Smooth muscle cell (in vitro differentiated cells): Measurements from ENCODE around the gene DNAJB11. TPM values are rescaled to one million over a fixed set of nuclear protein-coding genes. Genes with fewer than 3 reads are reported as not detected.
A peak's percentile ranks its signal among the peaks of the same experiment; 100 is the strongest.

Experiments
- DNase-seq: peaks from one replicate; lab custom pipeline; 2025; ENCODE audit not compliant: unreplicated experiment; lab: John Stamatoyannopoulos, UW
- H2AFZ ChIP-seq: fragments of 200-600 bp; sonication (generic); 2 replicates; pipeline ENCODE4 v1.6.0; 2016; ENCODE audit warnings: antibody characterized with exemption, low read depth, mild to moderate bottlenecking
- H3F3A ChIP-seq: fragments of 200-600 bp; sonication (generic); 2 replicates; pipeline ENCODE4 v1.6.0; 2017; ENCODE audit warnings: antibody characterized with exemption, low read depth
- H3K27ac ChIP-seq: fragments of 200-600 bp; sonication (generic); 2 replicates; pipeline ENCODE4 v1.5.1; 2016; ENCODE audit warnings: low read depth, mild to moderate bottlenecking
- H3K27me3 ChIP-seq: fragments of 200-600 bp; sonication (generic); 2 replicates; pipeline ENCODE4 v1.6.1; 2016; ENCODE audit warnings: low read depth, mild to moderate bottlenecking
- H3K36me3 ChIP-seq: fragments of 200-600 bp; sonication (generic); 2 replicates; pipeline ENCODE4 v1.5.1; 2016; ENCODE audit warnings: low read depth
- H3K4me1 ChIP-seq: fragments of 200-600 bp; sonication (generic); 2 replicates; pipeline ENCODE4 v1.5.1; 2016; ENCODE audit warnings: low read depth
- H3K4me2 ChIP-seq: fragments of 200-600 bp; sonication (generic); 2 replicates; pipeline ENCODE4 v1.6.0; 2016; ENCODE audit warnings: mild to moderate bottlenecking
- H3K4me3 ChIP-seq: fragments of 200-600 bp; sonication (generic); 2 replicates; pipeline ENCODE4 v1.5.1; 2016; ENCODE audit warnings: mild to moderate bottlenecking
- H3K79me2 ChIP-seq: fragments of 200-600 bp; sonication (generic); 2 replicates; pipeline ENCODE4 v1.6.0; 2016; ENCODE audit warnings: low read depth, mild to moderate bottlenecking
- H3K9ac ChIP-seq: fragments of 200-600 bp; sonication (generic); 2 replicates; pipeline ENCODE4 v1.6.0; 2016; ENCODE audit warnings: low read depth
- H3K9me3 ChIP-seq: fragments of 200-600 bp; sonication (generic); replicated peaks from 2 replicates; pipeline ENCODE4 v1.5.1; 2016; ENCODE audit warnings: low read depth
- H4K20me1 ChIP-seq: fragments of 200-600 bp; sonication (generic); 2 replicates; pipeline ENCODE4 v1.6.0; 2016; ENCODE audit warnings: low read depth
- CTCF ChIP-seq: fragments of 200-600 bp; sonication (generic); IDR thresholded peaks from 2 replicates; pipeline ENCODE4 v1.5.1; 2017; ENCODE audit warnings: borderline replicate concordance, mild to moderate bottlenecking, antibody characterized with exemption; ENCODE audit not compliant: insufficient read depth, poor library complexity, severe bottlenecking
- WGBS: methylation state at CpG from one replicate; pipeline ENCODE4 v1.1.7; 2016; ENCODE audit warnings: low lambda C conversion rate; 5-methylcytosine and 5-hydroxymethylcytosine counted together
- polyA plus RNA-seq: library from polyadenylated mRNA; unstranded; fragments of >200 nt; fragmentation: Nextera tagmentation; extraction: Ambion mirVana; gene quantifications from 2 replicates; pipeline ENCODE4 v1.2.1, GENCODE V29; 2016
- total RNA-seq: library from RNA; depleted of rRNA; stranded (reverse); fragments of >200 nt; gene quantifications from 2 replicates; pipeline ENCODE4 v1.2.3, GENCODE V29; 2014

Gene DNAJB11
- total and polyA plus RNA-seq, 2 experiments from 2014 or later = 103 to 136 TPM

GRCh38 chr3:186540221-186540834, 30.2 kb upstream of the DNAJB11 start:
- H2AFZ ChIP-seq = no peak overlapping the region
- H3K36me3 ChIP-seq = no peaks in the 10 kb centered on the region
- H3F3A ChIP-seq = peaks cover 7% of the 10 kb centered on the region
- H3K4me3 ChIP-seq = no peak overlapping the region
- no peaks in the 10 kb centered on the region for H4K20me1 ChIP-seq
- DNase-seq = peak; percentile 4
- 8% methylated on average over 8 of the region's 8 CpGs for WGBS
- peak overlapping the region; percentile 72 for H3K4me2 ChIP-seq
- H3K4me1 ChIP-seq = peaks cover 26% of the 10 kb centered on the region
- no peaks in the 10 kb centered on the region for H3K27me3 ChIP-seq
- H3K79me2 ChIP-seq = no peaks in the 10 kb centered on the region
- H3K27ac ChIP-seq = peak overlapping the region; percentile 41
- peak; percentile 88 for TF ChIP-seq CTCF
- H3K9ac ChIP-seq = no peak overlapping the region
- no peaks in the 10 kb centered on the region for H3K9me3 ChIP-seq

GRCh38 chr3:186540835-186541226, 29.7 kb upstream of the DNAJB11 start:
- DNase-seq = no peak
- peak overlapping the region; percentile 41 for H3K27ac ChIP-seq
- 21% methylated on average over 2 of the region's 2 CpGs for WGBS

GRCh38 chr3:186544281-186544680, 26.2 kb upstream of the DNAJB11 start, which contains the start of gene CRYGS:
Gene CRYGS, minus strand, starts transcription at chr3:186544380. Its CDS starts 54 bp downstream, at chr3:186544326.
- no peak for TF ChIP-seq CTCF
- H3K9ac ChIP-seq = no peak within 1 kb of the TSS
- H3K27me3 ChIP-seq = no peaks in the 10 kb centered on the region
- WGBS = 31% methylated on average over 2 of the region's 2 CpGs
- H3F3A ChIP-seq = peaks cover 7% of the 10 kb centered on the region
- no peaks in the 10 kb centered on the region for H3K79me2 ChIP-seq
- peaks cover 18% of the 10 kb centered on the region for H3K4me1 ChIP-seq
- no peak for DNase-seq
- H3K4me3 ChIP-seq = no peak within 1 kb of the TSS
- H3K36me3 ChIP-seq = peaks cover 5% of the 10 kb centered on the region
- no peak within 1 kb of the TSS for H2AFZ ChIP-seq
- peak within 1 kb of the TSS; percentile 61 for H3K27ac ChIP-seq
- H4K20me1 ChIP-seq = no peaks in the 10 kb centered on the region
- no peaks in the 10 kb centered on the region for H3K9me3 ChIP-seq
- peak within 1 kb of the TSS; percentile 17 for H3K4me2 ChIP-seq

More at GRCh38 chr3:186540835-186541226, 29.7 kb upstream of the DNAJB11 start:
- H3K4me3 ChIP-seq = no peak overlapping the region
- peak overlapping the region; percentile 72 for H3K4me2 ChIP-seq
- no peaks in the 10 kb centered on the region for H4K20me1 ChIP-seq
- TF ChIP-seq CTCF = no peak
- no peak overlapping the region for H2AFZ ChIP-seq
- peaks cover 7% of the 10 kb centered on the region for H3F3A ChIP-seq
- H3K27me3 ChIP-seq = no peaks in the 10 kb centered on the region
- no peaks in the 10 kb centered on the region for H3K36me3 ChIP-seq
- H3K4me1 ChIP-seq = peaks cover 24% of the 10 kb centered on the region
- H3K9ac ChIP-seq = no peak overlapping the region
- no peaks in the 10 kb centered on the region for H3K9me3 ChIP-seq
- no peaks in the 10 kb centered on the region for H3K79me2 ChIP-seq

- Histone ChIP-seq H3F3A (no peaks in the 10 kb centered on the region), H3K9me3 (no peaks in the 10 kb centered on the region), H3K4me1 (no peaks in the 10 kb centered on the region), H3K9ac (no peak overlapping the region), H3K27ac (no peak overlapping the region), H3K4me3 (no peak overlapping the region), H3K4me2 (no peak overlapping the region), H2AFZ (no peak overlapping the region), H4K20me1 (no peaks in the 10 kb centered on the region), H3K36me3 (peaks cover 16% of the 10 kb centered on the region), H3K79me2 (no peaks in the 10 kb centered on the region), H3K27me3 (no peaks in the 10 kb centered on the region)
- no peak for DNase-seq
- no peak for TF ChIP-seq CTCF
- WGBS = 94% methylated on average over 3 of the region's 3 CpGs
These were observed 21.0 kb upstream of the DNAJB11 start for GRCh38 chr3:186549497-186549896.
